Gastroesophageal sphincter (tissue), 4 donors: ENCODE measurements around the gene PRXL2A. TPM values are rescaled to one million over a fixed set of nuclear protein-coding genes. Genes with fewer than 3 reads are reported as not detected.

Experiments
- ATAC-seq: fragments of 150-250 bp; one replicate; pipeline ENCODE4 v1.9.1; 2016; ENCODE audit warnings: mild to moderate bottlenecking, moderate library complexity
- H3K27ac ChIP-seq, 4 donors: fragments of 200-600 bp; sonication (generic) in 3 of 4; 1 replicate in 3 of 4; 2 replicates in 1 of 4; pipeline ENCODE4 v1.5.1; 2016 to 2019
- H3K27me3 ChIP-seq: fragments of 200-600 bp; sonication (generic); one replicate; pipeline ENCODE4 v1.5.1; 2019
- H3K36me3 ChIP-seq, 2 donors: fragments of 200-600 bp; sonication (generic); one replicate each; pipeline ENCODE4 v1.5.1; 2019; ENCODE audit warnings: control low read depth in 1 of 2
- H3K4me1 ChIP-seq, 3 donors: fragments of 200-600 bp; sonication (generic); 1 replicate in 2 of 3; 2 replicates in 1 of 3; pipeline ENCODE4 v1.5.1; 2016 to 2019; ENCODE audit warnings: control low read depth in 2 of 3
- H3K4me3 ChIP-seq, 2 donors: fragments of 200-600 bp; sonication (generic); one replicate each; pipeline ENCODE4 v1.5.1; 2019; ENCODE audit warnings: mild to moderate bottlenecking in 1 of 2, moderate library complexity in 1 of 2
- H3K9me3 ChIP-seq, 3 donors: fragments of 200-600 bp; sonication (generic); one replicate each; pipeline ENCODE4 v1.5.1; 2017 to 2019; ENCODE audit warnings: control low read depth in 2 of 3
- EP300 ChIP-seq: sonication (generic); formaldehyde crosslinking; IDR thresholded peaks from one replicate; pipeline ENCODE4 v1.6.1; 2017; ENCODE audit warnings: antibody characterized with exemption, mild to moderate bottlenecking
- POLR2A ChIP-seq, 2 donors: fragments of 450-650 bp; IDR thresholded peaks; one replicate each; pipeline ENCODE4 v1.6.1; 2017; ENCODE audit warnings: antibody characterized with exemption in 2 of 2, mild to moderate bottlenecking in 2 of 2, moderate library complexity in 1 of 2
- POLR2AphosphoS5 ChIP-seq: sonication (generic); formaldehyde crosslinking; IDR thresholded peaks from one replicate; pipeline ENCODE4 v1.6.1; 2017; ENCODE audit warnings: antibody characterized with exemption
- WGBS, 2 donors: methylation state at CpG; one replicate each; pipeline ENCODE4 v1.1.5; 2018; ENCODE audit warnings: low coverage in 1 of 2; 5-methylcytosine and 5-hydroxymethylcytosine counted together
- total RNA-seq, 4 donors: library from RNA; depleted of rRNA; stranded (reverse); fragments of >200 nt; gene quantifications; one replicate each; pipeline ENCODE4 v1.1.0, GENCODE V29; 2016
- TF ChIP-seq, protein P1 (sequence below), 4 experiments: fragments of 200-600 bp in 2 of 4; fragments of 450-650 bp in 2 of 4; sonication (generic) in 1 of 4; IDR thresholded peaks; one replicate each; pipeline ENCODE4 v1.5.1; 2017 to 2019; ENCODE audit warnings: antibody characterized with exemption in 4 of 4, mild to moderate bottlenecking in 2 of 4, moderate library complexity in 2 of 4

PRXL2A gene
- total RNA-seq, 4 donors from 2014 or later = 26.4 to 29.4 (median 26.6) TPM

DNA sequence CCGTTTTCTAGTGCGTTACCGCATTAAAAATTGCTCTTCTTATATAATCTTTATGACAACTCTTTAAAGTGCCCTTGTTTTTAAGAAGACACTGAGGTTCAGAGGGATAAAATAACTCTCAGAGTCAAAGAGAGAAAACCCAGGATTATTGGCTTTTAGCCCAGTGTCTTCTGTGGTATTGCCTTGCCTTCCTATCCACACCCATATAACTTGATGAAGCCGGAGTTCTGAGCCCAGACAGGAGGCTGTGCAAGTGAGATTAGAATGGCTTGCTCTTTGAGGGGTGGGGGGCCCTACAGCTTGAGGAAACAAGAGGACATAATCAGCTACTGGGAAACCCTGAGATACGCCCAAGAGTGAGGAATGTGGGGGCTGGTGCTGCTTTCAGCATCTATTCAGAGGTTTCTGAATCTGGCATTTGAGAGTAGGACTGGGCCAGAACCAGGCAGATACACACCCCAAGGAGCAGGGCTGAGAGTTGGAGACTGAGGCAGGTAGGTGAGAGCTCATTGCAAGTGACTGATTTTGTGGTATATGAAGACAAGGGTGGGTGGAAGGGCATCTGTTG is 2.3 kb downstream of the PRXL2A start:
- H3K4me3 ChIP-seq = no peak overlapping the region
- peak overlapping the region in 3 of 4 donors; percentile 11 to 90 (median 17) for H3K27ac ChIP-seq

DNA sequence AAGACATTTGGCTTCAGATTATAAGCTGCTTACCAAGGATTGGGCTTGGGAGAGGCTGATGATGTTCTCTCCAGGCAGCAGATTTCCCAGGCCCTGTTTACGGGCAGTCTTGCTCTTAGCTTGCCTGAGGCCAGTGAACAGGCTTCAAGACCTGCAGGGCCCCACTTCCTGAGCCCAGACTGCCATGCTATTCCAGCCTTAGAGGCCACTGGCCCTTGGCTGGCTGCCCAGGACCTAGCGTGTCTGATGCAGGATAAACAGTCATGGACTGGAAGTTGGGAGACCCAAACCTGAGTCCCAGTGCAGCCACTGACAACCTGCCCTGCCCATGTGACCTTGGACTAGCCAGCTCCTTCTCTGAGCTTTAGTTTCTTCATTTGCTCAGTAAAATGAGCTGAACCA is 2.9 kb downstream of the PRXL2A start:
- no CpG with 5 or more reads among the region's 2 CpGs for WGBS, 2 donors
- Histone ChIP-seq H3K27ac (peak overlapping the region in 2 of 4 donors; percentile 6 to 17), H3K27me3 (peaks cover 14% of the 10 kb centered on the region), H3K9me3 (no peaks in the 10 kb centered on the region), H3K4me3 (no peak overlapping the region), H3K36me3 (no peaks in the 10 kb centered on the region), H3K4me1 (peaks cover 0 to 83% (median 14%) of the 10 kb centered on the region in 3 donors)
- TF ChIP-seq POLR2AphosphoS5 = no peak
- TF ChIP-seq, protein P1, sequence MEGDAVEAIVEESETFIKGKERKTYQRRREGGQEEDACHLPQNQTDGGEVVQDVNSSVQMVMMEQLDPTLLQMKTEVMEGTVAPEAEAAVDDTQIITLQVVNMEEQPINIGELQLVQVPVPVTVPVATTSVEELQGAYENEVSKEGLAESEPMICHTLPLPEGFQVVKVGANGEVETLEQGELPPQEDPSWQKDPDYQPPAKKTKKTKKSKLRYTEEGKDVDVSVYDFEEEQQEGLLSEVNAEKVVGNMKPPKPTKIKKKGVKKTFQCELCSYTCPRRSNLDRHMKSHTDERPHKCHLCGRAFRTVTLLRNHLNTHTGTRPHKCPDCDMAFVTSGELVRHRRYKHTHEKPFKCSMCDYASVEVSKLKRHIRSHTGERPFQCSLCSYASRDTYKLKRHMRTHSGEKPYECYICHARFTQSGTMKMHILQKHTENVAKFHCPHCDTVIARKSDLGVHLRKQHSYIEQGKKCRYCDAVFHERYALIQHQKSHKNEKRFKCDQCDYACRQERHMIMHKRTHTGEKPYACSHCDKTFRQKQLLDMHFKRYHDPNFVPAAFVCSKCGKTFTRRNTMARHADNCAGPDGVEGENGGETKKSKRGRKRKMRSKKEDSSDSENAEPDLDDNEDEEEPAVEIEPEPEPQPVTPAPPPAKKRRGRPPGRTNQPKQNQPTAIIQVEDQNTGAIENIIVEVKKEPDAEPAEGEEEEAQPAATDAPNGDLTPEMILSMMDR (IDR thresholded peaks at IDR 0.05) = no peak
- ATAC-seq = no peak

More for the DNA sequence above, 2.3 kb downstream of the PRXL2A start:
- Histone ChIP-seq H3K9me3 (no peaks in the 10 kb centered on the region), H3K36me3 (no peaks in the 10 kb centered on the region), H3K27me3 (peaks cover 14% of the 10 kb centered on the region), H3K4me1 (peaks cover 0 to 77% (median 14%) of the 10 kb centered on the region in 3 donors)
- 41 to 82% methylated on average over 3 to 4 of the region's 5 CpGs for WGBS, 2 donors
- TF ChIP-seq, protein P1 (IDR thresholded peaks at IDR 0.05) = no peak
- TF ChIP-seq POLR2A (IDR thresholded peaks at IDR 0.05) = no peak
- TF ChIP-seq POLR2AphosphoS5 = no peak
- no peak for TF ChIP-seq EP300
- no peak for ATAC-seq

DNA sequence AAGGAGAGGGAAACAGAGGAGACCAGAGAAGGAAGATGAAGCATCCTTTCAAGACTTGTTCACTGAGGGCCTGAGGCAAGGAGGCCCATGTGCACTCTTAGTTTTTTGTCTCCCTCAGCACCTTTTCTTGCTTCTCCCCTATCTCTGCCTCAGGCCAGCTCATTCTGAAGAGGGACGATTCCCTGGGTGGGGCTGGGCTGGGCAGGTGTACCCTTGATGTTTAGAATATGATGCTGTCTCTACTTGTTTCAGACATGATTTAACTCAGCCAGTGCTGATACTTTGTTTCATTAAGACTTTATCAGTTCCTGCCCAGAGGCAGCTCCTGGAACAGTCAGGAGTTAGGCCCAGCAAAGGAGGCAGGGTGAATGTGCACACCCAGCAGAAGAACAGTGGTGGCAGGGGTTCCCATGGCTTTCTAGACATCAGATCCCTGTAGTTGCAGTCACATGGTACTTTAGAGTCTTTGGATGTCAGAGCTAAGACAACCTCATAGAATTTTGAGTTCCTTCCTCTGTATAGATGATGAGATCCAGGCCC is 3.4 kb downstream of the PRXL2A start:
- no peaks in the 10 kb centered on the region for H3K36me3 ChIP-seq
- H3K27me3 ChIP-seq = peaks cover 14% of the 10 kb centered on the region
- H3K27ac ChIP-seq = no peak overlapping the region
- no peak for ATAC-seq
- H3K4me3 ChIP-seq = no peak overlapping the region
- H3K4me1 ChIP-seq = peaks cover 0 to 88% (median 14%) of the 10 kb centered on the region in 3 donors
- H3K9me3 ChIP-seq = no peaks in the 10 kb centered on the region
- 71% methylated on average over 1 of the region's 1 CpG; no CpG with 5 or more reads in 1 of the 2 donors for WGBS, 2 donors
- TF ChIP-seq POLR2A (IDR thresholded peaks at IDR 0.05) (no peak), EP300 (no peak), POLR2AphosphoS5 (no peak)
- TF ChIP-seq, protein P1 (IDR thresholded peaks at IDR 0.05) = no peak

DNA sequence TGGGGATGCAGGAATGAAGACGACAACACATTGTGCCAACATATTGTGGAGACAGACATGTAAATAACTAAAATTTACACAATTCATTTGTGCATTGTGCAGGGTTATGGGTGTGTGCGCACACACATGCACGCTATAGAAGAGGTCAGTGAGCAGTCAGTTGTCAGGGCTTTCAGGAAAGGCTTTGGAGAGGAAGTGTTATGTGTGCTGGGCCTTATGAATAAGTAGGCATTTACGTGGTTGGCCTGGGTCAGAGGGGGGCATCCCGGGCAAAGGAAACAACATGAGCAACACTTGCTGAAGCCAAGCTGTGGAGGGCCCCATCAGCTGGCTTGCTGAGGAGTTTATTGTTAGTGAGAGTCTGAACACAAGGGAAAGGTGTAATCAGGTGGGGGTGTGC is 4.1 kb downstream of the PRXL2A start:
- 70 to 78% methylated on average over 4 to 5 of the region's 5 CpGs for WGBS, 2 donors
- Histone ChIP-seq H3K27ac (peak overlapping the region in 2 of 4 donors; percentile 35 to 39), H3K4me1 (peaks cover 0 to 87% (median 14%) of the 10 kb centered on the region in 3 donors)

More for the DNA sequence above, 4.1 kb downstream of the PRXL2A start:
- peaks cover 12% of the 10 kb centered on the region for H3K27me3 ChIP-seq
- no peaks in the 10 kb centered on the region for H3K36me3 ChIP-seq
- no peak for ATAC-seq
- no peak overlapping the region for H3K4me3 ChIP-seq
- TF ChIP-seq POLR2AphosphoS5 (no peak), POLR2A (IDR thresholded peaks at IDR 0.05) (no peak), EP300 (no peak)
- TF ChIP-seq, protein P1 (IDR thresholded peaks at IDR 0.05) = no peak
- H3K9me3 ChIP-seq = no peaks in the 10 kb centered on the region
